K562 (cell line): Measurements from ENCODE around the gene DAPK1. TPM values are rescaled to one million over a fixed set of nuclear protein-coding genes. Genes with fewer than 3 reads are reported as not detected.

Experiments used
- ARID3B ChIP-seq: fragments of 250-450 bp; sonication (Bioruptor Pico); IDR thresholded peaks from 2 replicates; pipeline ENCODE4 v1.4.0; 2020; ENCODE audit warnings: borderline replicate concordance
- E2F8 ChIP-seq: fragments of 450-650 bp; IDR thresholded peaks from 2 replicates; pipeline ENCODE4 v1.7.1; 2018; ENCODE audit warnings: mild to moderate bottlenecking, low read depth; ENCODE audit not compliant: partially characterized antibody
- ESRRA ChIP-seq: fragments of 450-650 bp; IDR thresholded peaks from 2 replicates; pipeline ENCODE4 v1.6.1; 2014; ENCODE audit warnings: low read depth, mild to moderate bottlenecking, moderate library complexity, borderline replicate concordance
- NFATC3 ChIP-seq: fragments of 450-650 bp; IDR thresholded peaks from 2 replicates; pipeline ENCODE4 v1.6.1; 2017; ENCODE audit warnings: mild to moderate bottlenecking
- RREB1 ChIP-seq: fragments of 250-450 bp; sonication (Bioruptor Pico); IDR thresholded peaks from 2 replicates; pipeline ENCODE4 v1.4.0; 2020
- SFPQ ChIP-seq: fragments of 200-400 bp; formaldehyde crosslinking; IDR thresholded peaks from 2 replicates; pipeline ENCODE4 v1.6.1; 2017; ENCODE audit warnings: mild to moderate bottlenecking, low read depth, low read length, moderate library complexity
- SIX5 ChIP-seq, 2 experiments: IDR thresholded peaks; 2 replicates each; pipeline ENCODE4 v1.6.1; 2011; ENCODE audit warnings: low read length in 2 of 2, borderline replicate concordance in 1 of 2, low read depth in 1 of 2, mild to moderate bottlenecking in 1 of 2, moderate library complexity in 1 of 2; ENCODE audit not compliant: insufficient read depth in 1 of 2
- SNAPC5 ChIP-seq: fragments of 250-450 bp; sonication (Bioruptor Pico); IDR thresholded peaks from 2 replicates; pipeline ENCODE4 v1.8.0; 2021; ENCODE audit warnings: moderate library complexity, mild to moderate bottlenecking, inconsistent platforms
- TEAD2 ChIP-seq: fragments of 450-650 bp; IDR thresholded peaks from 2 replicates; pipeline ENCODE4 v1.6.1; 2016; ENCODE audit warnings: missing genetic modification characterization, control low read depth, missing compliant biosample characterization
- ZC3H8 ChIP-seq: fragments of 450-650 bp; IDR thresholded peaks from 2 replicates; pipeline ENCODE4 v1.6.1; 2017
- ZNF316 ChIP-seq: fragments of 450-650 bp; IDR thresholded peaks from 2 replicates; pipeline ENCODE4 v1.6.1; 2016
- ZNF655 ChIP-seq: fragments of 250-450 bp; sonication (Bioruptor Pico); IDR thresholded peaks from 2 replicates; pipeline ENCODE4 v1.5.0; 2021
- polyA plus RNA-seq, 8 experiments: library from polyadenylated mRNA; depleted of rRNA in 4 of 8; stranded (reverse) in 5 of 8; unstranded in 3 of 8; fragments of >200 nt; fragmentation: Nextera tagmentation in 2 of 8; fragmentation: Illumina TruSeq in 1 of 8; extraction: Ambion mirVana in 2 of 8; extraction: Trizol in 1 of 8; gene quantifications; 2 replicates each; pipeline versions ENCODE4 v1.2.1 to v1.2.3, GENCODE V29; 2011 to 2014; ENCODE audit warnings: inconsistent platforms in 1 of 8, missing spikeins in 1 of 8
- total RNA-seq, 7 experiments: library from RNA; depleted of rRNA in 6 of 7; stranded (reverse); fragments of >200 nt in 6 of 7; fragmentation: Illumina TruSeq in 2 of 7; extraction: Trizol in 2 of 7; gene quantifications; 2 replicates each; pipeline versions ENCODE4 v1.2.1 to v1.2.3, GENCODE V29; 2011 to 2021; ENCODE audit warnings: low replicate concordance in 1 of 7

DAPK1 gene
- total and polyA plus RNA-seq, 9 of the 15 experiments (the other 6 are each of a cell fraction or from before 2014, with no cell fraction given), result 1.7 to 26.4 (median 15.8) TPM

- TF ChIP-seq TEAD2 (no peak), ZC3H8 (no peak), ESRRA (peak; percentile 79; the same call in 1 of the 2 replicates), E2F8 (no peak), SFPQ (no peak), ARID3B (no peak), ZNF316 (peak; percentile 32; the same call in 1 of the 2 replicates), SIX5 (IDR thresholded peaks at IDR 0.05; ENCODE audit: borderline replicate concordance in 1 of 2, insufficient read depth in 1 of 2, low read depth in 1 of 2, low read length in 2 of 2) (no peak), ZNF655 (no peak), RREB1 (no peak), SNAPC5 (no peak), NFATC3 (no peak)
- TF ChIP-seq, all 486 proteins: peak for 4
Observed at GRCh38 chr9:87504938-87505337, 7.3 kb downstream of the DAPK1 start (continued).
